MG63 (cell line): ENCODE data around the gene FOSB. TPM values are rescaled to one million over a fixed set of nuclear protein-coding genes. Genes with fewer than 3 reads are reported as not detected.

Experiments used
- DNase-seq: peaks from one replicate; pipeline ENCODE4 v3.0.0-alpha.2; 2020
- H3K27me3 ChIP-seq: fragments of 250-450 bp; sonication (Bioruptor Pico); 2 replicates; pipeline ENCODE4 v1.5.1; 2020; ENCODE audit warnings: mild to moderate bottlenecking, moderate library complexity
- H3K36me3 ChIP-seq: fragments of 250-450 bp; sonication (Bioruptor Pico); 2 replicates; pipeline ENCODE4 v1.5.1; 2020; ENCODE audit warnings: mild to moderate bottlenecking, moderate library complexity
- H3K4me3 ChIP-seq: fragments of 250-450 bp; sonication (Bioruptor Pico); 2 replicates; pipeline ENCODE4 v1.5.1; 2020; ENCODE audit warnings: mild to moderate bottlenecking, moderate library complexity
- H3K9me3 ChIP-seq: fragments of 250-450 bp; sonication (Bioruptor Pico); 2 replicates; pipeline ENCODE4 v1.5.1; 2020; ENCODE audit warnings: mild to moderate bottlenecking, moderate library complexity
- total RNA-seq: library from RNA; depleted of rRNA; stranded (reverse); fragments of >200 nt; shearing (Covaris generic); gene quantifications from 2 replicates; pipeline ENCODE4 v1.2.3, GENCODE V29; 2014; ENCODE audit warnings: low replicate concordance

Gene FOSB
- total RNA-seq, 1 experiment from 2014 or later, result 0.33 TPM

DNA sequence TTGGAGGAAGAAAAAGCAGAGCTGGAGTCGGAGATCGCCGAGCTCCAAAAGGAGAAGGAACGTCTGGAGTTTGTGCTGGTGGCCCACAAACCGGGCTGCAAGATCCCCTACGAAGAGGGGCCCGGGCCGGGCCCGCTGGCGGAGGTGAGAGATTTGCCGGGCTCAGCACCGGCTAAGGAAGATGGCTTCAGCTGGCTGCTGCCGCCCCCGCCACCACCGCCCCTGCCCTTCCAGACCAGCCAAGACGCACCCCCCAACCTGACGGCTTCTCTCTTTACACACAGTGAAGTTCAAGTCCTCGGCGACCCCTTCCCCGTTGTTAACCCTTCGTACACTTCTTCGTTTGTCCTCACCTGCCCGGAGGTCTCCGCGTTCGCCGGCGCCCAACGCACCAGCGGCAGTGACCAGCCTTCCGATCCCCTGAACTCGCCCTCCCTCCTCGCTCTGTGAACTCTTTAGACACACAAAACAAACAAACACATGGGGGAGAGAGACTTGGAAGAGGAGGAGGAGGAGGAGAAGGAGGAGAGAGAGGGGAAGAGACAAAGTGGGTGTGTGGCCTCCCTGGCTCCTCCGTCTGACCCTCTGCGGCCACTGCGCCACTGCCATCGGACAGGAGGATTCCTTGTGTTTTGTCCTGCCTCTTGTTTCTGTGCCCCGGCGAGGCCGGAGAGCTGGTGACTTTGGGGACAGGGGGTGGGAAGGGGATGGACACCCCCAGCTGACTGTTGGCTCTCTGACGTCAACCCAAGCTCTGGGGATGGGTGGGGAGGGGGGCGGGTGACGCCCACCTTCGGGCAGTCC lies 5.0 kb downstream of the FOSB start:
- Histone ChIP-seq H3K9me3 (no peaks in the 10 kb centered on the region), H3K4me3 (no peak overlapping the region), H3K27me3 (no peaks in the 10 kb centered on the region), H3K36me3 (no peaks in the 10 kb centered on the region)
- no peak for DNase-seq

DNA sequence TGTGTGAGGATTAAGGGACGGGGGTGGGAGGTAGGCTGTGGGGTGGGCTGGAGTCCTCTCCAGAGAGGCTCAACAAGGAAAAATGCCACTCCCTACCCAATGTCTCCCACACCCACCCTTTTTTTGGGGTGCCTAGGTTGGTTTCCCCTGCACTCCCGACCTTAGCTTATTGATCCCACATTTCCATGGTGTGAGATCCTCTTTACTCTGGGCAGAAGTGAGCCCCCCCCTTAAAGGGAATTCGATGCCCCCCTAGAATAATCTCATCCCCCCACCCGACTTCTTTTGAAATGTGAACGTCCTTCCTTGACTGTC lies 5.5 kb downstream of the FOSB start:
- Histone ChIP-seq H3K36me3 (no peaks in the 10 kb centered on the region), H3K4me3 (no peak overlapping the region)
- no peak for DNase-seq

DNA sequence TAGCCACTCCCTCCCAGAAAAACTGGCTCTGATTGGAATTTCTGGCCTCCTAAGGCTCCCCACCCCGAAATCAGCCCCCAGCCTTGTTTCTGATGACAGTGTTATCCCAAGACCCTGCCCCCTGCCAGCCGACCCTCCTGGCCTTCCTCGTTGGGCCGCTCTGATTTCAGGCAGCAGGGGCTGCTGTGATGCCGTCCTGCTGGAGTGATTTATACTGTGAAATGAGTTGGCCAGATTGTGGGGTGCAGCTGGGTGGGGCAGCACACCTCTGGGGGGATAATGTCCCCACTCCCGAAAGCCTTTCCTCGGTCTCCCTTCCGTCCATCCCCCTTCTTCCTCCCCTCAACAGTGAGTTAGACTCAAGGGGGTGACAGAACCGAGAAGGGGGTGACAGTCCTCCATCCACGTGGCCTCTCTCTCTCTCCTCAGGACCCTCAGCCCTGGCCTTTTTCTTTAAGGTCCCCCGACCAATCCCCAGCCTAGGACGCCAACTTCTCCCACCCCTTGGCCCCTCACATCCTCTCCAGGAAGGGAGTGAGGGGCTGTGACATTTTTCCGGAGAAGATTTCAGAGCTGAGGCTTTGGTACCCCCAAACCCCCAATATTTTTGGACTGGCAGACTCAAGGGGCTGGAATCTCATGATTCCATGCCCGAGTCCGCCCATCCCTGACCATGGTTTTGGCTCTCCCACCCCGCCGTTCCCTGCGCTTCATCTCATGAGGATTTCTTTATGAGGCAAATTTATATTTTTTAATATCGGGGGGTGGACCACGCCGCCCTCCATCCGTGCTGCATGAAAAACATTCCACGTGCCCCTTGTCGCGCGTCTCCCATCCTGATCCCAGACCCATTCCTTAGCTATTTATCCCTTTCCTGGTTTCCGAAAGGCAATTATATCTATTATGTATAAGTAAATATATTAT lies 6.1 kb downstream of the FOSB start:
- H3K36me3 ChIP-seq, result no peaks in the 10 kb centered on the region
- no peak overlapping the region for H3K4me3 ChIP-seq
- no peak for DNase-seq
- H3K9me3 ChIP-seq, result no peaks in the 10 kb centered on the region
- H3K27me3 ChIP-seq, result no peaks in the 10 kb centered on the region

More for the DNA sequence above, 5.5 kb downstream of the FOSB start:
- H3K9me3 ChIP-seq, result no peaks in the 10 kb centered on the region
- H3K27me3 ChIP-seq, result no peaks in the 10 kb centered on the region

DNA sequence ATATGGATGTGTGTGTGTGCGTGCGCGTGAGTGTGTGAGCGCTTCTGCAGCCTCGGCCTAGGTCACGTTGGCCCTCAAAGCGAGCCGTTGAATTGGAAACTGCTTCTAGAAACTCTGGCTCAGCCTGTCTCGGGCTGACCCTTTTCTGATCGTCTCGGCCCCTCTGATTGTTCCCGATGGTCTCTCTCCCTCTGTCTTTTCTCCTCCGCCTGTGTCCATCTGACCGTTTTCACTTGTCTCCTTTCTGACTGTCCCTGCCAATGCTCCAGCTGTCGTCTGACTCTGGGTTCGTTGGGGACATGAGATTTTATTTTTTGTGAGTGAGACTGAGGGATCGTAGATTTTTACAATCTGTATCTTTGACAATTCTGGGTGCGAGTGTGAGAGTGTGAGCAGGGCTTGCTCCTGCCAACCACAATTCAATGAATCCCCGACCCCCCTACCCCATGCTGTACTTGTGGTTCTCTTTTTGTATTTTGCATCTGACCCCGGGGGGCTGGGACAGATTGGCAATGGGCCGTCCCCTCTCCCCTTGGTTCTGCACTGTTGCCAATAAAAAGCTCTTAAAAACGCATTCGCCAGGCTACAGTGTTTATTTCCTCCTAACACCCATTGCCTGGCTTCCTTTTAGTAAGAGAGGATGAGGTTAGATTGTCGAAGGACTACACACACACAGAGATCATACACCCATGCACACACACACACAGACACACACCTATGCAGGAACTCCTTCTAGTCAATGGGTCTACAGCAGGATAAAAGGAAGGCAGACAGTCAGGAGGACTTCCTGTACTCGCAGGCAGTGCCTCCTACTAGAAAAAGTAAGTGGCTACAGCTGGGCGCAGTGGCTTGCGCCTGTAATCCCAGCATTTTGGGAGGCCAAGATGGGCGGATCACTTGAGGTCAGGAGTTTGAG lies 7.1 kb downstream of the FOSB start:
- Histone ChIP-seq H3K9me3 (no peaks in the 10 kb centered on the region), H3K4me3 (no peak overlapping the region), H3K27me3 (no peaks in the 10 kb centered on the region), H3K36me3 (no peaks in the 10 kb centered on the region)
- no peak for DNase-seq

DNA sequence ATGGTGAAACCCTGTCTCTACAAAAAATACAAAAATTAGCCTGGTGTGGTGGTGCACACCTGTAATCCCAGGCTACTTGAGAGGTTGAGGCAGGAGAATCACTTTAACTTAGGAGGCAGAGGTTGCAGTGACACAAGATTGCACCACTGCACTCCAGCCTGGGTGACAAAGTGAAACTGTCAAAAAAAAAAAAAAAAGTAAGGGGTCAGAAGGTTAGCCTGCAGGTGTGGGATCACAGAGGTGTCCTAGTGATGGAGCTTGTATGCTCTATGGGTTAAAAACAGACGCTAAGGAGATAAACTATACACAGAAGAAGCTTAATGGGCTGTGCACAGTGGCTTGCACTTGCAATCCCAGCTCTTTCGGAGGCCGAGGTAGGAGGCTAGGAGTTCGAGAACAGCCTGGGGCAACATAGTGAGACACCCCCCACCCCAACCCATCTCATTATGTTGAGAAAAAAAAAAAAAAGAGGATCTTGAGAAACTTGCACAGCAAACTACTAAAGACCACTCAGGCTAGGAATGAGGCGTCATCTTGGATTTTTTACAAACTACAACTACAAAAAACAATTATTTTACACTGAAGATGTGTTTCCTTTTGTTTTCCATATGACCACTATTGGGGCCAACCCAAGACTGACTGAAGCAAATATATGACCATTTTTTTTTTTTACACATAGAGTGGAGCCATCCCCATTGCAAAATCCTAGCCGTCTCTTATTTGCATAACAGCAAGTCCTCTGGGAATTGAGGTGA lies 7.9 kb downstream of the FOSB start:
- no peaks in the 10 kb centered on the region for H3K36me3 ChIP-seq
- H3K27me3 ChIP-seq, result no peaks in the 10 kb centered on the region
- no peak overlapping the region for H3K4me3 ChIP-seq
- no peak for DNase-seq
- H3K9me3 ChIP-seq, result no peaks in the 10 kb centered on the region

DNA sequence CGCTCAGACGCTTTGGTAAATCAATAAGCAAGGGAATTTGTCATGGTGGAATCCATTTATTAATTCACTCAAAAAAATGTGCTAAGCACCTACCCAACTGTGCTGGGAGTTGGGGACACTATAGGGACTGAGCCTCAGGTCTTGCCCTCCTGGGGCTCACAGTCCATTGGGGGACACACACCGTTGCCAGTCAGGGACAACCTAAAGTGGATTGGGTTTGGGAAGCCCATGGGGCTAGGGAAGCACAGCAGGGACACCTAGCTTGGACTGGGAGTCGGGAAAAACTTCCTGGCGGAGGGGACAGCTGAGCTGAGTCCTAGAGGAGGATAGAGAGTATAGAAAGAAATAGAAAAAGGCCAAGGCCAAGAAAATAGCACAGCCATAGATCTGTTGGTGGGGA lies 8.5 kb downstream of the FOSB start:
- no peak for DNase-seq
- Histone ChIP-seq H3K4me3 (no peak overlapping the region), H3K9me3 (no peaks in the 10 kb centered on the region), H3K27me3 (no peaks in the 10 kb centered on the region), H3K36me3 (no peaks in the 10 kb centered on the region)

DNA sequence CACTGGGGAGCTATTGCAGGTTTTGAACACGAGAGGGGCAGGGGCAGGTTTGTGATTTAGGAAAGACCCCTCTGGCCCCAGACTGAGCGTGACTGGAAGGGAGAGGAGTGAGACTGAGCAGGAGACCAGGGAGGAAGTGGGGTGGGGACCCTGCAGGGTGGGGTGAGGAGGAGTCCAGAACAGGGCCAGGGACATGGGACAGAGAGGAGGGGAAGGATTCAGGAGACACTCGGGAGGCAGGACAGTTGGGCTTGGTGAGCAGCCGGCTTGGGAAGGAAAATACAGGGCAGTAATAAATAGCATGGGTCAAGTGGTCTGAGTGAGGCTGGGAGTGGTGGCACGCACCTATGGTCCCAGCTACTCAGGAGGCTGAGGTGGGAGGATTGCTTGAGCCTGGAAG lies 9.4 kb downstream of the FOSB start:
- no peak overlapping the region for H3K4me3 ChIP-seq
- no peaks in the 10 kb centered on the region for H3K9me3 ChIP-seq
- H3K27me3 ChIP-seq, result no peaks in the 10 kb centered on the region
- DNase-seq, result no peak
- no peaks in the 10 kb centered on the region for H3K36me3 ChIP-seq

DNA sequence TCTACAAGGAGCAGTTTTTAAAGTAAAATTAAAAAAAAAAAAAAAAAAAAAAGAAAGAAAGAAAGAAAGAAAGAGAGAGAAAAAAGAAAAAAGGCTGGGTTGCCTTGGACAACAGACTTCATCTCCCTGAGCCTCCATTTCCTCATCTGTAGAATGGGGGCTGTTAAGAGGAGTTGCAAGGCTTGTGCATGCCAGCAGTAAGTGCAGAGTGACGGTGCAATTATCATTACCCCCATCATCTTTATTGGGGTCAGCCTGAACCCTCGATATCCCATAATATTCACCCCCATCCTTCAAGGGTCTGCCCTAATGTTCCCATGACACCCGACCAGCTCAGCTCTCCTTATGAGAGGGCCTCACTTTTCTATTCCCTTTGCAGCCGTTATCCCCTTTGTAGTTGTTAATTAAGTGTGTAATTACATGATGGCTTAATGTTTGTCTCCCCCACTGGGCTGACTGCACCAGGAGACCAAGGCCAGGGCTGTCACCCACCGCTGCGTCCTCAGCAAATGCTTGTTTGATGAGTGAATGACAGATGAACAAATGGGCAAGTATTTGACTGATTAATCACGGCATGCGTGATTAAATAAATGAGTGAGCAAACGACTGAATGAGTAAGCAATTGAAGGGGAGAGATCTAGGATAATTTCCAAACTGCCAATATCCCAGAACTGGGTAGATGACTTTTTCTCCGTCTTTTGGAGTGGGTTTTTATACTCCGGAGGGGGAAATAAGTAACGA lies 10.1 kb downstream of the FOSB start:
- DNase-seq, result peak; percentile 75
- H3K36me3 ChIP-seq, result no peaks in the 10 kb centered on the region
- no peaks in the 10 kb centered on the region for H3K9me3 ChIP-seq
- H3K4me3 ChIP-seq, result peak overlapping the region; percentile 69
- no peaks in the 10 kb centered on the region for H3K27me3 ChIP-seq

DNA sequence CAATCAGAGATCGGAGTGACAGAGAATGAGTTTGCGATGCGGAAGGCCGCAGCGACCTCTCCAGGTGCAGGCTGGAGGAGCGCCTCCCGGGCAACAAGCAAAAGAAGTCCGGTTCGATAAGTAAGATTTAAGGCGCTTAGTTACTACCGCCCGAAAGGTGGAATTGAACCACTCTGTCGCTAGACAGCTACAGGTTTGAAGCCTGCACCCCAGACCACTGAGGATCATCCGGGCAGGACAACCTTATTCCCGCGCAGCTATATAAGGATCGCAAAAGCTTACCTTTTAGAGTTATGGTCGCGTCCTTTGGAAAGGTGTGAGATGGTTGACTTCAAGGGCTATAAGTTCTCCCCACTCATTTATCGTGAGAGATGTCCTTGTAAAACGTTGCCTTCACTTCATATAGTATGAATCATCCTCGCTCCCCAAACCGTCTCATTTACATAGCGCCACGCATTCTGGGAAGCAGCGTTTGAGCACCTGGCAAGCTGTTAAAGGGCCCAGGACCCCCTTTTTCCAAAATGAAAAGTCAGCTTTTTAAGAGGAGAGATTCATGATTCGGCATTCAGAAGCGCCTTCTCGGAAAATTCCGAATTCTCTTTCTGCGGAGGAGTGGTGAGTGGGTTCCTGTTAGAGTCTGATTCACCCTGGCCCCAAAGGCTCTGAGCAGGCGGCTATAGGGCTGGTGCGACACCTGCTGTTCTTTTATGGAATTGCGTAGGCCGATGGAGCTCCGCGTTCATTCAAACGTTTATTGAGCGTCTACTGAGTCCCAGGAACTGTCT lies 10.8 kb downstream of the FOSB start:
- DNase-seq, result peak; percentile 82
- Histone ChIP-seq H3K27me3 (peaks cover 3% of the 10 kb centered on the region; the same call in 1 of the 2 replicates), H3K4me3 (peak overlapping the region; percentile 69), H3K9me3 (no peaks in the 10 kb centered on the region), H3K36me3 (no peaks in the 10 kb centered on the region)

DNA sequence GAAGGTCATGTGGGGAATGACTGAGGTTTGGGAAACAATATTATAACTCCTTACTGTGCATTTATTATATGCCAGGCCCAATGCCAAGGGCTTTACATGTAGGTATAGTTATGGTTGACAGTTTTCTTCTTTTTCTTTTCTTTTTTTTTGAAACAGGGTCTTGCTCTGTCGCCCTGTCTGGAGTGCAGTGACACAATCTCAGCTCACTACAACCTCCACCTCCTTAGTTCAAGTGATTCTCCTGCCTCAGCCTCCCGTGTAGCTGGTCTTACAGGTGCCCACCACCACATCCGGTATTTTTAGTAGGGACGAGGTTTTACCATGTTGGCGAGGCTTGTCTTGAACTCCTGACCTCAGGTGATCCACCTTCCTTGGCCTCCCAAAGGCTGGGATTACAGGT lies 15.2 kb downstream of the FOSB start:
- peaks cover 3% of the 10 kb centered on the region for H3K27me3 ChIP-seq
- no peak overlapping the region for H3K4me3 ChIP-seq
- H3K9me3 ChIP-seq, result no peaks in the 10 kb centered on the region
- no peaks in the 10 kb centered on the region for H3K36me3 ChIP-seq
- no peak for DNase-seq

DNA sequence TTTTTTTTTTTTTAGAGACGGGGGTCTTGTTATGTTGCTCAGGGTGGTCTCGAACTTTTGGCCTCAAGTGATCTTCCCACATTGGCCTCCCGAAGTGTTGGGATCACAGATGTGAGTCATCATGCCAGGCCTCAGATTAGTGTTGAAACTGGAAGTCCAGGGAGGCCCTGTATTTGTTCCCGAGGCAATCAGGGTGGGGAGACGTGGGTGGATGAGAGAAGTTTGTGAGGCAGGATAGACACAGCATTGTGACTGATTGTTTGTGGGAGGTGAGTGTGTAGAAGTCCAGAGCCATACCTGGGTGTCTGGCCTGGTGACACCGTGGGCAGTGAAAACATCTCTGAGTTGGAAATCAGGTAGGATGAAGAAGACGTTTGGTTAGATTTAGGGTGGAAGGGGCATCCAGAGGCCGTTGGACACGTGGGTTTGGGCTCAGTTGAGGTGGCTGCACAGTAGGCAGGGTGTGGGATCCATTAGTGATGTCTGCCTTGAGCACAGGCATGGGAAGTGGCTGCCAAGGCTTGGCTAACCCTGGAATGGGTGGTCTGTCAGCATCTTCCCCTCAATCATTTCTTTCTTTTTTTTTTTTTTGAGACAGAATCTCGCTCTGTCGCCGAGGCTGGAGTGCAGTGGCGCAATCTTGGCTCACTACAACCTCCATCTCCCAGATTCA lies 16.6 kb downstream of the FOSB start:
- no peak for DNase-seq
- Histone ChIP-seq H3K27me3 (peaks cover 3% of the 10 kb centered on the region), H3K36me3 (no peaks in the 10 kb centered on the region), H3K4me3 (no peak overlapping the region), H3K9me3 (no peaks in the 10 kb centered on the region)

DNA sequence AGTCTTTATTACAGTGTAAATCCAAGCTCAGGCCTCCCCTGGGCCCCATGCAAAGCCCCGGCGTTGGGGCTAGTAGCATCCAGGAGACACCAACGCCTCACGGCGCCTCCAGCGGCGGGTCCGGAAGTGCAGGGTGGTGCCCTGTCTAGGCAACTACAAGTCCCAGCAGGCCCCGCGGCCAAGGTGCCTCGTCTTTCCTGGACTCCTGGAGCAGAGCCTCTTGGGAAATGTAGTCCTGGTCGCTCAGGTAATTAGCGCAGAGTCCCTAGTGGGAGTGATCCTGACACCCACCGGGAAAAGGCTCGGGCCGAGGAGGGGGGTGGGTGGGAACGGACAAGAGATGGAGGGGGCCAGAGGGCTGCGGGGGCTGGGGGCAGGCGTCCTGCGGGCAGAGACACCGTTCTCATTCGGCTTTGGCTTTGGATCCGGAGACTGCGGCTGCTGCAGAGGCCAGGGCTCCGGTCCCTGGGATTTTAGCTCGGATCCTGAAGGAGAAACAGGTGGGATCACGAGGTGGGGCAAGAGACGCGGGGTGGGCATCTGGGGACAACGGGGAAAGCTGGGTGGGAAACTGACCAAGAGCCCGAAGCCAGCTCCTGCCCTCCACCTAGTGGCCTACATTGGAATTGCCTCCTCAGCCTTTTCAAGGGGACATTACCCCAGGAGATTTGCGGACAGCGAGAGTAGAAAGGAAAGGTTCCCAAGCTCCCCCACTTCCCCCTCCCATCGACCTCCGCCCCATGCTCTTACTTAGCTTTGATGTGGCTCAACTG lies 17.7 kb downstream of the FOSB start:
- no peaks in the 10 kb centered on the region for H3K9me3 ChIP-seq
- peaks cover 3% of the 10 kb centered on the region for H3K27me3 ChIP-seq
- peak overlapping the region; percentile 62 for H3K4me3 ChIP-seq
- no peaks in the 10 kb centered on the region for H3K36me3 ChIP-seq
- DNase-seq, result peak; percentile 97

DNA sequence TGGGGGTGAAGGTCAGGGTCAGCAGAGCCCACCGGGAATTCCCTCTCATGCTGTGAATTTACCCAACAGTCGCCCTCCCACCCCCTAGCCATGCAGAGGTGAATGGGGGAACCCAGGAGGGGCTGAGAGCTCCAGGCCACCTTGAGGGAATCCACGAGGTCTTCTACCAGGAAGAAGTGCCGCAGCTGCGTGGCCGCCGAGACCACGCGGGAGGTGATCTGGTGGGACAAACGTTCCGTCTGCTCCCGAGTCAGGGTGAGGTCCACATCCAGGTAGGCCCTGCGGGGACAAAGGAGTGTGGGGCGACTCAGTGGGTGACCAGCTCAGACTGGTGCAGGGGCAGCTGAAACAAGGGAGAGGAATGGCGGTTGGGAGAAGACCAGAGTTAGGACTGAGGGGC lies 20.9 kb downstream of the FOSB start:
- Histone ChIP-seq H3K36me3 (no peaks in the 10 kb centered on the region), H3K27me3 (no peaks in the 10 kb centered on the region; the same call in 1 of the 2 replicates), H3K4me3 (no peak overlapping the region), H3K9me3 (no peaks in the 10 kb centered on the region)
- no peak for DNase-seq
